HG03135 (cell line): Measurements from ENCODE around the gene ADCY4.

Experiments used
- ATAC-seq: cut with Tn5 transposase; IDR thresholded peaks from one replicate; pipeline ENCODE4 v1.9.1; 2021; ENCODE audit warnings: mild to moderate bottlenecking, moderate library complexity; ENCODE audit not compliant: unreplicated experiment

ADCY4 gene

DNA sequence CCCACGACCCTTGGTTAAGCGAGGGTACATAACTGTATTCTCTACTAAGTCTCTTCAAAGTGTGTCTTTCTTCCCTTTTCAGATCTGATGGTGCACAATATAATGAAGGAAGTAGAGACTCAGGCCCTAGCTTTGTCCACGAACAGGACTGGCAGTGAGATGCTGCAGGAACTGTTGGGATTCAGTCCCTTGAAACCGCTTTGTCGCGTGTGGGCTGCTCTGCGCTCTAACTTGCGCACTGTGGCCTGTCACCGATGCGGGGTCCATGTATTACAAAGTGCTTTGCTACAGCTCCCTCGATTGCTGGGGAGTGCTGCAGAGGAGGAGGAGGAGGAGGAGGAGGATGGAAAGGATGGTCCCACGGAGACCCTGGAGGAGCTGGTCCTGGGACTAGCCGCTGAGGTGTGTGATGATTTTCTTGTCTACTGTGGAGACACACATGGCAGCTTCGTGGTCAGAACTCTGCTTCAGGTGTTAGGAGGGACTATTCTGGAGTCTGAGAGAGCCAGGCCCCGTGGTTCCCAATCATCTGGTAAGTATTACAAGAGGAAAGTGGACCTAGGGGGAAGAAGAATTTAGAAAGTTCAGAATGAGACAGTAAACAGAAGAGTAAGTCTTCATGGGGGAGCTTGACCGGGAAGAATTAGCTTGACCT is 34.4 kb downstream of the ADCY4 start:
- no peak for ATAC-seq

GRCh38 chr14:24299255-24300191 is 35.3 kb downstream of the ADCY4 start, which contains the start of the genes DHRS1 and NOP9:
Gene DHRS1, minus strand, starts transcription at chr14:24299780. Its CDS starts 674 bp downstream, at chr14:24299106.
Gene NOP9, plus strand, starts transcription at chr14:24299850. Its CDS starts 105 bp downstream, at chr14:24299955.
- peak; percentile 62 for ATAC-seq

- ATAC-seq = no peak
These were observed 36.0 kb downstream of the ADCY4 start for GRCh38 chr14:24298892-24299254.

DNA sequence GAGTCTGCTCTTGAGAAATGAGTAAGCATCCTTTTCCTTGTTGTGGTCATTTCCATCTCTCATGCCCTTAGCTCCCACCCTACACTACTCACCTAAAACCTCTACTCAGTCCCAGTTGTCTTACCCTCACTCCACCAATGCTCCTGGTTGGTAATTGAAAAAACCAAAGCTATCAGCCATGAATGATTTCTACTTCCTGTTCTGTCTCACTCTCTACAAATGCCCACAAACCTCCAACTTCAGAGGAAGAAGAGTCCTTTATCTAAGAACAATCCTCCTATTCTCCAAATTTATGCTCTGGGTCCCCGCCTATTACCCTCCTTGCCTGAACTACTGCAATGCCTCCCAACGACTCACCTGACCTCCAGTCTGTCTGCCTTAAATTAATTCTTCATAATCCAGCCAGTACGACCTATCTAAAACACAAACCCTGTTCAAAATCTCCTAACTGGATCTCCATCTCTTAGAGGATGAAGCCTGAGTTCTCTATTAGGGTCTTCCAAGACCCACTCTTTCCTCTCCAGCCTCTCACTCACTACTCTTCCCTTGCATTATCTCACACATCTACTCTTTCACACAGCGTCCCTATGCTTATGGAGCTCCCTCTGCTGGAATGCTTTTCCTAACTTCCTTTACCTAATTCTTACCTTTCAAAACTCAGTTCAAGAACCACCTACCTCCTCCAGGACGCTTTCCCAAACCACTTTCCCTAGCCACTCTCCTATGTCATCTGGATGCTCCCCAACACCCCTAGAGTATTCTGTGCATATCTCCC is 37.5 kb downstream of the ADCY4 start:
- ATAC-seq = peak; percentile 13

GRCh38 chr14:24296341-24297157 is 38.3 kb downstream of the ADCY4 start:
- peak; percentile 50 for ATAC-seq

DNA sequence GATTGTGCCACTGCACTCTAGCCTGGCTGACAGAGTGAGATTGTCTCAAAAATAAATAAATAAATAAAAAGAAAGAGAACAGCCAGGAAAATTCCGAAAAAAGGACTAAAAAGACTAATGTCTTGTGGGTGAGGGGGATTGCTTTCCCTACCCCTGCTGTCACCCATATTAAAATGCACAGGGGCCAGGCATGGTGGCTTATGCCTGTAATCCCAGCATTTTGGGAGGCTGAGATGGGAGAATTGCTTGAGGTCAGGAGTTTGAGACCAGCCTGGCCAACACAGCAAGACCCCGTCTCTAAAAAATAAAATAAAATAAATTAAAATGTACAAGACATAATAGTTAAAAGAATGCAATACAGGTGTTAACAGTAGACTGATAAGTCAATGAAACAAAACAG is 41.3 kb downstream of the ADCY4 start:
- no peak for ATAC-seq

DNA sequence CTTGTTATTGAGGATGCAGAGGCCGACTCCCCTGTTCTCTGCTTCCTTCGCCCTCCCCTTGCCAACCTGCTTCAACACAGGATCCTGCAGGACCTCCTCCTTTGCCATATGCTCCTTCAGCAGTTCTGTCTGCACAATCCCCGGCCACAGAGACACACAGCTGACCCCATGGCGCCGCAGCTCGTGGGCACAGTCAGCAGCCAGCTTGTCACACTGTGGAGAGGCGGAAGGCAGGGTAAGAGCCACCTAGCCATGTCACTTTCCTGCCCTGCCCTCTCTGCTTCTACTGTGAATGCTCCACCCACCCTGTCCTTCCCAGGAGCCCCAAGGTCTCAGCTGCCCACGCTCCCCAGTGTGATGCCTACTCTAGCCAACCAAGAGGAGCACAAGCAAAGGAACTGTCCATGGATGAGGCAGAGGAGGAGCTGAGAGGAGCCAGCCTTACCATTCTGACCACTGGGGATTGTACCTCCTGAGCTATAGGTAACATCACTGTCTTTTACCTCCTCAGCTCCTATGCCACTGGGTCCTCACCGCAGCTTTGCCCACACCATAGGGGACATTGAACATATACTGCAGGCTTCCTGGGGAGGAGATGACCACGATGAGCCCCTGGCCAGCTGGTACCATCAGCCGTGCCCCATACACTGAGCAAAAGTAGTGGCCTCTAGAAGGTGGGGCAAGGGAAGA is 42.6 kb downstream of the ADCY4 start:
- no peak for ATAC-seq

DNA sequence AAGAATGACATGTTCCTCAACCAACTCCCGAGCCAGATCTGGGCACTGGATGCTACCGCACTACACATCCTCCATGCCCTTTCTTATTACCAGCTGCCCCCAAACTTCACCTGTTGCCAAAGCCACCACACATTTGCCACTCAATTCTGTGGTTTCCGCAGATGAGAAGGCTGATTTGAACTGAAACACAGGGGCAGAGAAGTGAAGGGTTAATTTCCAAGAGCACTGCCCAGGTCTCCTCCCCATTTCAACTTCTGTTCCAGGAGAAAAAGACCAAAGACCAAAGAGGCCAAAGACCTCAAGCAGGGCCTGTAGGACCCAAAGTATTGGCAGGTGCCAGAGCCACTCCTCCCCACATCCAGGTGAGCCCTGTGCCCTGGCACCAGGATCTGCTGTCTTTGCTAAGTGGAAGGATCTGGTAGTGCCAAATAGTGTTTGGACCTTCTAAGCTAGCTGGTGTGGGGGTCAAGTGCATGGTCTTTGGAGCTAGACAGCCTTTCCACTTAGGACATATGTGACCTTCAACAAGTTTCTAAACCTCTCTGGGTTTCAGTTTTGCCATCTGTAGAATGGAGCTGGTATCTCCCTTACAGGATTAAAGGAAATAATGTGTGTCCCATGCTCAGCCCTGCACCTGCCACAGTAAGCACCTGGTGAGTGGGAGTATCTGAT is 43.3 kb downstream of the ADCY4 start:
- no peak for ATAC-seq

- no peak for ATAC-seq
These were observed 44.1 kb downstream of the ADCY4 start for GRCh38 chr14:24290746-24291145.

DNA sequence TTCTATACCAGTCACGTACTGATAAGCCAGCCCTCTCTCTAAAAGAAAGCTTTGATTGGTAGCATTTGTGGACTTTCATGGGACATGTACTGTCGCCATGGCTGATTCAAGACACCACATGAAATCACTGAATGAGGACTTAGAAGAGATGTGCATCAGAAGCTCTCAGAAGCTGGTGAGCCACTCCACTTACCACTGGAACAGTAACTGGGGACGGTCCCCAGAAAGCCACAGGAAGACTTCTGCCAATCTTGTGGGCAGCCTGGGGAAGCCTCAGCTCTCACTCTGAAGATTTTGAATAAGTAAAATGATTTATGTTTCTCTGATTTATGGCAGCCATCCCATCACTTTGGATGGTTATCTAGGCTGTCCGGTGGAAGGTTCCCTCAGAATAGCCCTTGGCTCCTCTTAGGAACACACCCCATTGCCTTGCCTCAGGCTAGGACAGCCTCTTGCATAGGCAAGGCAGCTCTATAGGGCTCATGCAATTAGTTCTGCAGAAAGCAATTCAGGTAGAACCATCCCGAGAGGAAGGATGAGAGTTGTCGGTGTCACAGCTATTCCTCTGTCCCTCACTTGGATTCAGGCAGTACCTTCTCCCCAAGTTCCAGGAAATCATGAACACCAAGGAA is 45.1 kb downstream of the ADCY4 start:
- peak; percentile 65 for ATAC-seq

DNA sequence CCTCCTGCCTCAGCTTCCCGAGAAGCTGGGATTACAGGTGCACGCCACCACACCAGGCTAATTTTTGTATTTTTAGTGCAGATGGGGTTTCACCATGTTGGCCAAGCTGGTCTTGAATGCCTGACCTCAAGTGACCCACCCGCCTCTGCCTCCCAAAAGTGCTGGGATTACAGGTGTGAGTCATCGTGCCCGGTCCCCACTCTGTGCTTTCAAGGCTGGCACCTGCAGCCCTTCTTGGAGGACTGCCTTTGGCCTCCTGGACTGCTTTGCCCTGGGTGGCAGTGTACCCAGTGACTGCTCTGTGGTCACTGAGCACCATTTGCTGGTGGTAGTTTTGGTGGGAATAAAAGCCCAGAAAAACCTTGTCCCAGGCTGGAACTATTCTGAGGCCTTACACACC is 47.9 kb downstream of the ADCY4 start:
- ATAC-seq = no peak

DNA sequence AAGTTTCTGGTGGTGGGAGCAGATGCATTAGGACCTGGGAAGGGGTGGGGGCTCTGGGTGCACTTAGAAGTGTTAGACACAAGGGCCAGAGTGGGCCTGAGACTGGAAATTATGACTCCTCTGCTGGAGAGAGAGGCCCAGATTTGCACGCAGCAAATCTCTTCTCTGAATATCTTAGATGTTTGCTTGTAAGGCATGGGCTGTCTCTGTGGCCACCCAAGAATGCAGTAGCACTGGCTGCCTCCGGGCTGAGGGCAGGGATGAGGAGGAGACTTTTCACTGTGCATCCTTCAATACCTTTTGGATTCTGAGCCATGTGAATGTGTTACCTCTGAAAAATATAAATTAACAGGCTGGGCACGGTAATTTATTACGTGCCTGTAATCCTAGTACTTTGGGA is 49.5 kb downstream of the ADCY4 start:
- no peak for ATAC-seq

DNA sequence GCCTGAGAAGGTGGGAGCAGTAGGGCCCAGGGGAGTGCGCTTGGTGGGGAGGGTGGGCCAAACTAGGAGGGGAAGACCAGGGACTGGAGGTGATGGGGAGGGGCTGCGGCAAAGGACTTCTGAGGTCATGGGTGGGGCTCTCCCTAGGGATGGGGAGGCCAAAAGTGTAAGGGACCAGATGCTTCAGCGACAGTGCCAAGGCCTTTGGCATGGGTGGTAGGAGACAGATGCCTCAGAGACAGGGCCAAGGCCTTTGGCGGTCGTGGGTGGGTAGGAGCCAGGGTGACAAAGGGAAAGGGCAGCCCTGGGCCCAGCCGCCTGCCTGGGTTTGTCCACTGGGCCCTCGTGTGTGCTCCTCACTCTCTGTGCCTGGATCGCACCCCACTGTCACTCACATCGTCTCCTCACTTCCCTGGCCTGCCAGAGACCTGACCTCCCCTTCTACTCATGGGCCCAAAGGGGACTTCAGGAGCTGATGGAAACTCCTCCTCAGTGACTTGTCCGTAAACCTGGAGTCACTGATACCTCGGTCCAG is 50.3 kb downstream of the ADCY4 start:
- ATAC-seq = no peak

GRCh38 chr14:24283796-24284460 is 50.9 kb downstream of the ADCY4 start:
- no peak for ATAC-seq

- ATAC-seq = no peak
These were observed 52.1 kb downstream of the ADCY4 start for GRCh38 chr14:24282736-24283135.

DNA sequence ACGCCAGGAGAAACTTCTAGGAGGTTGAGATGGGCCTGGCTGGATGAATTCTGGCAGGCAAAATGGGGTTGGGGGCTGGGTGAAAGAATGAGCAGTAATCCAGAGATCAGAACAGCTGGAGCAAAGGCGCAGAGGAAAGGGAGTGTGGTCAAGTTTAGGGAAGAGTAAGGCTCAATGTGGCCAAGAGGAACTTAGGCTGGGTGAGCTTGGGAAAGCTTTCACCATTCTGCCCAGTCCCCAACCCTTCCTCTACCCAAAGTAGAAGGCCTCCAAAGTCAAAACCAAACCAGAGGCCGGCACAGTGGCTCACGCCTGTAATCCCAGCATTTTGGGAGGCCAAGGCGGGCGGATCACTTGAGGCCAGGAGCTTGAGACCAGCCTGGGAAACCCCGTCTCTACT is 53.2 kb downstream of the ADCY4 start:
- no peak for ATAC-seq

DNA sequence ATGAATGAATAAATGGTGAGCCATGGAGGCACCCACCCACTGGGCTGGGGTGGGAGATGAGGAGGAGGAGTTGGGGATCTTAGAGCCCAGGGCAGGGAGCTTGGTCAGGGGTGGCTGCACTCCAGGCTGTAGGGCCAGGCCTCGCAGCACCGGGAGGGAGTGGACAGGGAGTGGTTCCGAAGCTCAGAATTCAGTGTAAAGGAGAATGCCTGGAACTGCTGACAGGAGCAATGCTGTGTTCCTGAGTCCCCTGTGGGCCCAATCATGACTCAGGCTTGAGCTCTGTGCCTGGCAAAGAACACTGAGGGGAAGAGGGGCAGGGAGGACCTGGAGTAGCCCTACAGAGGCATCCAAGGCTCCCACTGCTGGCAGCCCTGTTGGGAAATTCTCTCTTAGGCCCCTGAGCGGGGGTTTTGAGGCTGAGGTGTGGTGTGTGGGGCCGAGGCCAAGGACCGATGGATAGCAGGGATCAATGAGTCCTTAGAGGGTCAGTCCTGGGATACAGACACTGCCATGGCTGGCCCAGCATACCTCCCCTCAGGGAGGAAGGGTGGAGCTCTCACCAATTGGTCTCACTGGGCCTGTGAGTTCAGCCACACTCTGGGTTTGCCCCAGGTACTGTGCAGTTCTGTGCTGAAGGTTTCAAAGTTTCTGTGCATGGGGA is 53.9 kb downstream of the ADCY4 start:
- no peak for ATAC-seq
